ENCODE data around the gene CRYBB3. TPM values are rescaled to one million over a fixed set of nuclear protein-coding genes. Genes with fewer than 3 reads are reported as not detected.

The CRYBB3 gene
- total and polyA plus RNA-seq, 2 donors (not counting 1 experiment from before 2014, with no cell fraction given) = not detected

GRCh38 chr22:25183949-25184619, 15.6 kb upstream of the CRYBB3 start:
- no peak overlapping the region for H2AFZ ChIP-seq (ENCODE audit: insufficient read depth, low read depth, low read length, poor library complexity, severe bottlenecking)
- 91% methylated on average over 7 of the region's 12 CpGs for WGBS (ENCODE audit: insufficient coverage)
- H3K4me1 ChIP-seq (ENCODE audit: control insufficient read depth in 2 of 2, insufficient read depth in 2 of 2, low read length in 2 of 2) = no peaks in the 10 kb centered on the region
- H3K27me3 ChIP-seq (replicated peaks in 1 of 4; ENCODE audit: control extremely low read depth in 1 of 4, control insufficient read depth in 3 of 4, insufficient read depth in 4 of 4, low read length in 3 of 4) = no peaks in the 10 kb centered on the region
- ChIA-PET POLR2A (no interaction called here), CTCF (interaction anchor here (3.7 kb wide), 1 partner anchor 18 kb away, joined by 16 read pairs; no protein-coding TSS in a partner anchor)
- no peak overlapping the region for H3K4me3 ChIP-seq (ENCODE audit: control extremely low read depth in 1 of 5, extremely low read depth in 1 of 5, insufficient read depth in 1 of 5, low read depth in 2 of 5, low read length in 4 of 5)
- H3K9me3 Mint-ChIP-seq (ENCODE audit: insufficient read depth) = peaks cover 8% of the 10 kb centered on the region
- no peak for TF ChIP-seq EZH2 (IDR thresholded peaks at IDR 0.05; ENCODE audit: borderline replicate concordance, insufficient read depth, low read depth, low read length, poor library complexity, severe bottlenecking)
- TF ChIP-seq, protein P1, sequence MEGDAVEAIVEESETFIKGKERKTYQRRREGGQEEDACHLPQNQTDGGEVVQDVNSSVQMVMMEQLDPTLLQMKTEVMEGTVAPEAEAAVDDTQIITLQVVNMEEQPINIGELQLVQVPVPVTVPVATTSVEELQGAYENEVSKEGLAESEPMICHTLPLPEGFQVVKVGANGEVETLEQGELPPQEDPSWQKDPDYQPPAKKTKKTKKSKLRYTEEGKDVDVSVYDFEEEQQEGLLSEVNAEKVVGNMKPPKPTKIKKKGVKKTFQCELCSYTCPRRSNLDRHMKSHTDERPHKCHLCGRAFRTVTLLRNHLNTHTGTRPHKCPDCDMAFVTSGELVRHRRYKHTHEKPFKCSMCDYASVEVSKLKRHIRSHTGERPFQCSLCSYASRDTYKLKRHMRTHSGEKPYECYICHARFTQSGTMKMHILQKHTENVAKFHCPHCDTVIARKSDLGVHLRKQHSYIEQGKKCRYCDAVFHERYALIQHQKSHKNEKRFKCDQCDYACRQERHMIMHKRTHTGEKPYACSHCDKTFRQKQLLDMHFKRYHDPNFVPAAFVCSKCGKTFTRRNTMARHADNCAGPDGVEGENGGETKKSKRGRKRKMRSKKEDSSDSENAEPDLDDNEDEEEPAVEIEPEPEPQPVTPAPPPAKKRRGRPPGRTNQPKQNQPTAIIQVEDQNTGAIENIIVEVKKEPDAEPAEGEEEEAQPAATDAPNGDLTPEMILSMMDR (IDR thresholded peaks at IDR 0.05) = no peak
- ATAC-seq (ENCODE audit: low read depth) = no peak
- intact Hi-C loops (cut with micrococcal nuclease) = no loop called here
- H3K9me3 ChIP-seq (ENCODE audit: control extremely low read depth in 1 of 3, control insufficient read depth in 2 of 3, insufficient read depth in 1 of 3, low read length in 2 of 3) = peaks cover 0 to 13% (median 5%) of the 10 kb centered on the region in 3 donors
- no peak for DNase-seq
- no peaks in the 10 kb centered on the region for H3K4me1 Mint-ChIP-seq
- no peak overlapping the region for H3K9ac ChIP-seq (ENCODE audit: low read length)
- H3K4me2 ChIP-seq (replicated peaks; ENCODE audit: low read depth, low read length, poor library complexity, severe bottlenecking) = no peak overlapping the region
- no peaks in the 10 kb centered on the region for H4K20me1 ChIP-seq (ENCODE audit: control insufficient read depth, insufficient read depth, low read length, poor library complexity, severe bottlenecking)
- no peaks in the 10 kb centered on the region for H3K36me3 ChIP-seq (replicated peaks in 1 of 2; ENCODE audit: control extremely low read depth in 1 of 2, control insufficient read depth in 1 of 2, extremely low read depth in 1 of 2, insufficient read depth in 2 of 2, low read length in 1 of 2)
- H3K27me3 Mint-ChIP-seq = peaks cover 7% of the 10 kb centered on the region
- H3K79me2 ChIP-seq (ENCODE audit: control insufficient read depth, insufficient read depth, low read length) = no peaks in the 10 kb centered on the region
- no peak overlapping the region for H3K27ac ChIP-seq (ENCODE audit: low read length in 2 of 2)
- H3K4me3 Mint-ChIP-seq = no peak overlapping the region
- no peak overlapping the region for H3K27ac Mint-ChIP-seq

DNA sequence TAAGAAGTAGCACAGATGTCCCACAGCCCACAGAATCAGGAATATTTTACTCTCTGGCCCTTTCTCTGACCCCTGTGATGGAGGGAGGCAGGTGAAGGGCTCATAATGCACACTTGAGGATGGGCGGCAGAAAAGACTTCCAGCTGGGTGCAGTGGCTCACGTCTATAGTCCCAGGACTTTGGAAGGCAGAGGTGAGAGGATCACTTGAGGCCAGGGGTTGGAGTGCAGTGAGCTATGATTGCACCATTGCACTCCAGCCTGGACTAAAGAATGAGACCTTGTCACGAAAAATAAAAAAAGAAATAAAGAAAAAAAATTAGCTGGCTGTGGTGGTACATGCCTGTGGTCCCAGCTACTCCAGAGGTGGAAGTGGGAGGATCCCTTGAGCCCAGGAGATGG, 13.5 kb upstream of the CRYBB3 start:
- DNase-seq = no peak
- 80% methylated on average over 3 of the region's 3 CpGs for WGBS (ENCODE audit: insufficient coverage)
- CTCF ChIA-PET = interaction anchor here (3.7 kb wide), 1 partner anchor 16 kb away, joined by 16 read pairs; no protein-coding TSS in a partner anchor

More for the DNA sequence above, 13.5 kb upstream of the CRYBB3 start:
- no peak overlapping the region for H3K4me3 Mint-ChIP-seq
- ATAC-seq (ENCODE audit: low read depth) = no peak
- H3K4me2 ChIP-seq (replicated peaks; ENCODE audit: low read depth, low read length, poor library complexity, severe bottlenecking) = no peak overlapping the region
- no peaks in the 10 kb centered on the region for H3K4me1 ChIP-seq (ENCODE audit: control insufficient read depth in 2 of 2, insufficient read depth in 2 of 2, low read length in 2 of 2)
- H3K27ac ChIP-seq (ENCODE audit: low read length in 2 of 2) = no peak overlapping the region
- H3K36me3 ChIP-seq (replicated peaks in 1 of 2; ENCODE audit: control extremely low read depth in 1 of 2, control insufficient read depth in 1 of 2, extremely low read depth in 1 of 2, insufficient read depth in 2 of 2, low read length in 1 of 2) = no peaks in the 10 kb centered on the region
- intact Hi-C loops (cut with micrococcal nuclease) = no loop called here
- peaks cover 9% of the 10 kb centered on the region for H3K27me3 Mint-ChIP-seq
- TF ChIP-seq, protein P1 (IDR thresholded peaks at IDR 0.05) = no peak
- no peak for TF ChIP-seq EZH2 (IDR thresholded peaks at IDR 0.05; ENCODE audit: borderline replicate concordance, insufficient read depth, low read depth, low read length, poor library complexity, severe bottlenecking)
- no peaks in the 10 kb centered on the region for H3K9me3 Mint-ChIP-seq (ENCODE audit: insufficient read depth)
- H3K79me2 ChIP-seq (ENCODE audit: control insufficient read depth, insufficient read depth, low read length) = no peaks in the 10 kb centered on the region
- no peaks in the 10 kb centered on the region for H3K4me1 Mint-ChIP-seq
- H3K27me3 ChIP-seq (replicated peaks in 1 of 4; ENCODE audit: control extremely low read depth in 1 of 4, control insufficient read depth in 3 of 4, insufficient read depth in 4 of 4, low read length in 3 of 4) = no peaks in the 10 kb centered on the region
- no peak overlapping the region for H2AFZ ChIP-seq (ENCODE audit: insufficient read depth, low read depth, low read length, poor library complexity, severe bottlenecking)
- no peaks in the 10 kb centered on the region for H4K20me1 ChIP-seq (ENCODE audit: control insufficient read depth, insufficient read depth, low read length, poor library complexity, severe bottlenecking)
- no peak overlapping the region for H3K4me3 ChIP-seq (ENCODE audit: control extremely low read depth in 1 of 5, extremely low read depth in 1 of 5, insufficient read depth in 1 of 5, low read depth in 2 of 5, low read length in 4 of 5)
- no peak overlapping the region for H3K9ac ChIP-seq (ENCODE audit: low read length)
- POLR2A ChIA-PET = no interaction called here
- H3K9me3 ChIP-seq (ENCODE audit: control extremely low read depth in 1 of 3, control insufficient read depth in 2 of 3, insufficient read depth in 1 of 3, low read length in 2 of 3) = peaks cover 0 to 2% (median 0%) of the 10 kb centered on the region in 3 donors
- H3K27ac Mint-ChIP-seq = no peak overlapping the region
